ENCODE results near the gene UBAP2. TPM values are rescaled to one million over a fixed set of nuclear protein-coding genes. Genes with fewer than 3 reads are reported as not detected.

Gene UBAP2
- total RNA-seq, 1 donor from 2014 or later: 24.6 TPM

DNA sequence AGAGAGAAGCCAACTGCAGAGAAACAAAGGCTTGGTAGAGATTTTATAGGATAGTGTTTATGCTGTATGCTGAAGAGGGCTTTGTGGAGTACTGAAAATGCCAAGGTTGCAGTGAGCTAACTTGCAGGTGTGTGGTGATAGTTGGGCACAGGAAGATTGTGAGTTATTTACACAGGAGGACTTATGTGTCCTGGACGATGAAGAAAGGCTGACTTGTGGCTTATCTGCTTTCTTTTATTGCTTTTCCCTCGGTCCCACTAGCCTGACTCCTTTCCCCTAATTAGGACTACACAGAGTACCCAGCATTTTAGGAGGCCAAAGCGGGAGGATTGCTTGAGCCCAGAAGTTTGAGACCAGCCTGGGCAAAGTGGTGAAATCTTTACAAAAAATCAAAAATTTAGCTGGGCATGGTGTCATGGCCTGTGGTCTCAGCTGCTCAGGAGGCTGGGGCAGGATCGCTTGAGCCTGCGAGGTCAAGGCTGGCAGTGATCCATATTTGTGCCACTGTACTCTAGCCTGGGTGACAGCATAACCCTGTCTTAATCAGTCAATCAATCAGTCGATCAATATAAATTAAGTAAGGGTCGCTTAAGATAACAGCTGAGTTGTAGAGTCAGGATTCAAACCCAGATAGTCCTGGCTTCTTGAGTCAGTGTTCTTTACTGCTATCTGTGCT, 169.9 kb downstream of the UBAP2 start:
- Histone ChIP-seq H3K4me1 (peaks cover 36% of the 10 kb centered on the region), H3K36me3 (no peaks in the 10 kb centered on the region), H3K27me3 (no peaks in the 10 kb centered on the region), H3K4me3 (no peak overlapping the region), H3K9me3 (no peaks in the 10 kb centered on the region), H3K27ac (no peak overlapping the region)
- TF ChIP-seq CTCF (IDR thresholded peaks at IDR 0.05): no peak
- no peak for TF ChIP-seq POLR2AphosphoS5 (IDR thresholded peaks at IDR 0.05; ENCODE audit: insufficient read depth in 1 of 2, low read depth in 1 of 2)
- no peak for TF ChIP-seq POLR2A (IDR thresholded peaks at IDR 0.05)
- DNase-seq (ENCODE audit: extremely low spot score in 2 of 2): no peak
- intact Hi-C loops (cut with DNase I): no loop called here

GRCh38 chr9:33877727-33878489, 170.8 kb downstream of the UBAP2 start:
- peaks cover 36% of the 10 kb centered on the region for H3K4me1 ChIP-seq
- no peak for TF ChIP-seq POLR2A (IDR thresholded peaks at IDR 0.05)
- TF ChIP-seq CTCF (IDR thresholded peaks at IDR 0.05): no peak
- TF ChIP-seq POLR2AphosphoS5 (IDR thresholded peaks at IDR 0.05; ENCODE audit: insufficient read depth in 1 of 2, low read depth in 1 of 2): no peak
- no peak overlapping the region for H3K4me3 ChIP-seq
- H3K27me3 ChIP-seq: no peaks in the 10 kb centered on the region
- no peak for DNase-seq (ENCODE audit: extremely low spot score in 2 of 2)
- intact Hi-C loops (cut with DNase I): no loop called here
- H3K27ac ChIP-seq: no peak overlapping the region
- H3K9me3 ChIP-seq: no peaks in the 10 kb centered on the region
- no peaks in the 10 kb centered on the region for H3K36me3 ChIP-seq

Small RNAs within 50 kb of the gene (small RNA-seq; reads per million reads assigned to genes)
- gene RN7SKP114 (not detected), gene SNORD121A (28.9 reads per million, percentile 96 among the genes with 10 or more reads in this experiment), gene SNORD121B (not detected)

Other genes with a start within 250 kb of the UBAP2 start
- 20.4 TPM for gene UBE2R2, start 231.7 kb downstream of the UBAP2 start, total RNA-seq
- gene DCAF12, start 77.8 kb upstream of the UBAP2 start, total RNA-seq: 31.2 TPM
- gene UBAP1, start 130.2 kb upstream of the UBAP2 start, total RNA-seq: 43.0 TPM